Muscle of leg (tissue), 11 donors: Measurements from ENCODE around the gene ALG1L2. TPM values are rescaled to one million over a fixed set of nuclear protein-coding genes. Genes with fewer than 3 reads are reported as not detected.
A peak's percentile ranks its signal among the peaks of the same experiment; 100 is the strongest.
"Not testable (repeated sequence)": the region's sequence is repeated elsewhere in the genome, so short reads cannot be mapped to it uniquely, and the experiment has no call there.

ENCODE experiments used
- DNase-seq: peaks from one replicate; pipeline ENCODE4 v3.0.0; 2013
- H3K27ac ChIP-seq: one replicate; pipeline ENCODE4 v1.5.1; 2013; ENCODE audit warnings: mild to moderate bottlenecking, low read length, control low read depth
- H3K27me3 ChIP-seq: one replicate; pipeline ENCODE4 v1.6.1; 2013; ENCODE audit warnings: low read length; ENCODE audit not compliant: control insufficient read depth, insufficient read depth
- H3K36me3 ChIP-seq: one replicate; pipeline ENCODE4 v1.6.1; 2013; ENCODE audit warnings: low read length; ENCODE audit not compliant: control insufficient read depth, insufficient read depth
- H3K4me1 ChIP-seq: one replicate; pipeline ENCODE4 v1.6.1; 2013; ENCODE audit warnings: low read length; ENCODE audit not compliant: control insufficient read depth, insufficient read depth
- H3K4me3 ChIP-seq: one replicate; pipeline ENCODE4 v1.5.1; 2013; ENCODE audit warnings: low read length, control low read depth
- H3K9me3 ChIP-seq: replicated peaks from 2 replicates; pipeline ENCODE4 v1.6.1; 2013; ENCODE audit warnings: low read depth, low read length; ENCODE audit not compliant: control insufficient read depth
- WGBS: methylation state at CpG from one replicate; pipeline ENCODE4 v1.1.5; 2013; ENCODE audit warnings: missing lambda C conversion rate; ENCODE audit not compliant: insufficient coverage; 5-methylcytosine and 5-hydroxymethylcytosine counted together
- polyA plus RNA-seq, 8 donors: library from polyadenylated mRNA; unstranded; fragments of 120-200 nt; gene quantifications; one replicate each; pipeline versions ENCODE4 v1.2.1 to v1.2.3, GENCODE V29; 2013; ENCODE audit warnings: inconsistent platforms in 1 of 8, low replicate concordance in 1 of 8; ENCODE audit not compliant: insufficient read length in 8 of 8, insufficient read depth in 1 of 8
- total RNA-seq: library from RNA; stranded (reverse); fragments of 120-200 nt; gene quantifications from one replicate; pipeline ENCODE4 v1.2.4, GENCODE V29; 2013

ALG1L2 gene
- total and polyA plus RNA-seq, 9 donors: 0.40 to 2.6 (median 1.2) TPM

GRCh38 chr3:130120291-130120690, 38.7 kb downstream of the ALG1L2 start:
- not testable (repeated sequence) for DNase-seq, H3K4me1 ChIP-seq, H3K27ac ChIP-seq, H3K9me3 ChIP-seq, H3K36me3 ChIP-seq, H3K4me3 ChIP-seq, H3K27me3 ChIP-seq
- WGBS: no CpG with 5 or more reads among the region's 3 CpGs

GRCh38 chr3:130122891-130123775, 41.5 kb downstream of the ALG1L2 start:
- H3K9me3 ChIP-seq: not testable (repeated sequence)
- WGBS: 57% methylated on average over 12 of the region's 17 CpGs
- peak; percentile 42 for DNase-seq

GRCh38 chr3:130125406-130125805, 43.8 kb downstream of the ALG1L2 start:
- H3K27me3 ChIP-seq, H3K27ac ChIP-seq, H3K9me3 ChIP-seq, H3K36me3 ChIP-seq, H3K4me1 ChIP-seq, H3K4me3 ChIP-seq, DNase-seq: not testable (repeated sequence)
- no CpG with 5 or more reads among the region's 2 CpGs for WGBS

More at GRCh38 chr3:130122891-130123775, 41.5 kb downstream of the ALG1L2 start:
- not testable (repeated sequence) for H3K27me3 ChIP-seq, H3K36me3 ChIP-seq, H3K4me1 ChIP-seq, H3K4me3 ChIP-seq, H3K27ac ChIP-seq

GRCh38 chr3:130136337-130136736, 54.7 kb downstream of the ALG1L2 start:
- H3K27me3 ChIP-seq, H3K36me3 ChIP-seq, H3K27ac ChIP-seq, H3K4me3 ChIP-seq, DNase-seq, H3K9me3 ChIP-seq, H3K4me1 ChIP-seq: not testable (repeated sequence)
- WGBS: 40% methylated on average over 1 of the region's 7 CpGs

- not testable (repeated sequence) for H3K9me3 ChIP-seq, H3K36me3 ChIP-seq, H3K27ac ChIP-seq, H3K4me1 ChIP-seq, DNase-seq, H3K4me3 ChIP-seq, H3K27me3 ChIP-seq
- no CpG with 5 or more reads among the region's 2 CpGs for WGBS
Observed at GRCh38 chr3:130137685-130138084, 56.1 kb downstream of the ALG1L2 start.

GRCh38 chr3:130138992-130139391, 57.4 kb downstream of the ALG1L2 start:
- H3K9me3 ChIP-seq, H3K27me3 ChIP-seq, H3K27ac ChIP-seq, DNase-seq, H3K36me3 ChIP-seq, H3K4me3 ChIP-seq, H3K4me1 ChIP-seq: not testable (repeated sequence)
- no CpG with 5 or more reads among the region's 8 CpGs for WGBS

- not testable (repeated sequence) for H3K27ac ChIP-seq, H3K9me3 ChIP-seq, H3K4me1 ChIP-seq, H3K4me3 ChIP-seq, H3K27me3 ChIP-seq, H3K36me3 ChIP-seq
- DNase-seq: peak; percentile 27
- 35% methylated on average over 7 of the region's 16 CpGs for WGBS
Observed at GRCh38 chr3:130140756-130141155, 59.1 kb downstream of the ALG1L2 start.

- H3K4me3 ChIP-seq, DNase-seq, H3K9me3 ChIP-seq, H3K27ac ChIP-seq, H3K27me3 ChIP-seq, H3K4me1 ChIP-seq, H3K36me3 ChIP-seq: not testable (repeated sequence)
- WGBS: 65% methylated on average over 4 of the region's 13 CpGs
Observed at GRCh38 chr3:130143648-130144327, 62.2 kb downstream of the ALG1L2 start.

GRCh38 chr3:130144328-130144650, 62.7 kb downstream of the ALG1L2 start:
- not testable (repeated sequence) for H3K9me3 ChIP-seq, H3K27ac ChIP-seq
- WGBS: 97% methylated on average over 7 of the region's 9 CpGs

GRCh38 chr3:130145456-130145855, 63.8 kb downstream of the ALG1L2 start:
- H3K27ac ChIP-seq, H3K36me3 ChIP-seq, H3K27me3 ChIP-seq, H3K9me3 ChIP-seq, H3K4me3 ChIP-seq, H3K4me1 ChIP-seq, DNase-seq: not testable (repeated sequence)
- WGBS: no CpG with 5 or more reads among the region's 5 CpGs

More at GRCh38 chr3:130144328-130144650, 62.7 kb downstream of the ALG1L2 start:
- H3K27me3 ChIP-seq, H3K36me3 ChIP-seq, DNase-seq, H3K4me1 ChIP-seq, H3K4me3 ChIP-seq: not testable (repeated sequence)
